Activated CD4-positive, CD25-positive, alpha-beta regulatory T cell (primary cell): Measurements from ENCODE around the gene TRMU.

ENCODE experiments used
- DNase-seq, 4 experiments: peaks; one replicate each; lab custom pipeline; 2025; lab: John Stamatoyannopoulos, UW

The TRMU gene

GRCh38 chr22:46369716-46370583 lies 34.4 kb downstream of the TRMU start:
- DNase-seq, result no peak

- no peak for DNase-seq
These were observed 35.2 kb downstream of the TRMU start for GRCh38 chr22:46370584-46371291.

DNA sequence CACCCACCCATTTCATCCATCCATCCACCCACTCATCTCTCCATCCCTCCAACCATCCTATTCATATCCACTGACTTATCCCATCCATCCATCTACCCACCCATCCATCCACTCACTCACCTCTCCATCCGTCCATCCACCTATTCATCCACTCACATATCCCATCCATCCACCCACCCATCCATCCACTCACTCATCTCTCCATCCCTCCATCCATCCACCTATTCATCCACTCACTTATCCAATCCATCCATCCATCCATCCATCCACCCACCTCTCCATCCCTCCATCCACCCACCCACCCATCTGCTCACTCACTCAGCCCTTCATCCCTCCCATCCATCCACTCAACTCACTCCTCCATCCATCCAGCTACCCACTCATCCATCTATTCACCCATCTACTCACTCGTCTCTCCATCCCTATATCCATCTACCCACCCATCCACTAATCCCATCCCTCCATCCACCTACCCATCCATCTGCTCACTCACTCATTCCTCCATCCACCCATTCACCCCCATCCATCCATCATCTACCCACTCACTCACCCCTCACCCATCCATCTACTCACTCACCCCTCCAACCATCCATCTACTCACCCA lies 36.2 kb downstream of the TRMU start:
- DNase-seq, result no peak

DNA sequence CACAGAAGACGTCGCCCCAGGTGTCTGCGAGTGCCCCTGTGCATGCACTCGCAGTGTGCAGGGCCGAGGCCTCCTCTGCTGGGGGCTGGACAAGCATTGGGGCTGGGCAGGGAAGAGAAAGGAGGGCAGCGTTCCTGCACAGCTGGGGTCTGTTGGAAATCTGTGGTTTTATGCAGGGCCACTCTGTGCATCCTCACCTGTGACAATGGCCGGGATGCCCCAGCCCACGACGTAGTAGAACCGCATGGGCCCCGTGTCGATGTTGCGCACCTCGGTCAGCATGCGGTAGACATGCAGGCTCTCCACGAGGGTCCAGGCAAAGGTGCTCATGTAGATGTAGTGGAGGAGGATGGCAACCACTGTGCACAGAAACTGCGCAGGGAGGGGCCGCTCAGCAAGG lies 37.2 kb downstream of the TRMU start:
- no peak for DNase-seq

DNA sequence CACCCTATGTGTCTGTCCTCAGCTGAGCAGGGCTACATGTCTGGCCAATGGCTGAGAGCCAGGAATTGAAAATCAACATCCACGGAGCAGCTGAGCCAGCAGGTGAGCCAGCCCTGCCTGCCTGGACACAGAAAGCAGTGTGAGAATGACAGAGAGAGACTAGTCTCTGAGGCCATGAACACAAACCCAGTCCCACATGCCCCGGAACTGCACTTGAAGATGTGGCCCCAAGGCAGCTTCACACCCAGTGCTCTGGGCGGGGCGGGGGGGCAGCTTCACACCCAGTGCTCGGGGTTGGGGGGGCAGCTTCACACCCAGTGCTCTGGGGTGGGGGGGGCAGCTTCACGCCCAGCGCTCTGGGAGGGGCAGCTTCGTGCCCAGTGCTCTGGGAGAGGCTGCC lies 37.6 kb downstream of the TRMU start:
- DNase-seq, result no peak

DNA sequence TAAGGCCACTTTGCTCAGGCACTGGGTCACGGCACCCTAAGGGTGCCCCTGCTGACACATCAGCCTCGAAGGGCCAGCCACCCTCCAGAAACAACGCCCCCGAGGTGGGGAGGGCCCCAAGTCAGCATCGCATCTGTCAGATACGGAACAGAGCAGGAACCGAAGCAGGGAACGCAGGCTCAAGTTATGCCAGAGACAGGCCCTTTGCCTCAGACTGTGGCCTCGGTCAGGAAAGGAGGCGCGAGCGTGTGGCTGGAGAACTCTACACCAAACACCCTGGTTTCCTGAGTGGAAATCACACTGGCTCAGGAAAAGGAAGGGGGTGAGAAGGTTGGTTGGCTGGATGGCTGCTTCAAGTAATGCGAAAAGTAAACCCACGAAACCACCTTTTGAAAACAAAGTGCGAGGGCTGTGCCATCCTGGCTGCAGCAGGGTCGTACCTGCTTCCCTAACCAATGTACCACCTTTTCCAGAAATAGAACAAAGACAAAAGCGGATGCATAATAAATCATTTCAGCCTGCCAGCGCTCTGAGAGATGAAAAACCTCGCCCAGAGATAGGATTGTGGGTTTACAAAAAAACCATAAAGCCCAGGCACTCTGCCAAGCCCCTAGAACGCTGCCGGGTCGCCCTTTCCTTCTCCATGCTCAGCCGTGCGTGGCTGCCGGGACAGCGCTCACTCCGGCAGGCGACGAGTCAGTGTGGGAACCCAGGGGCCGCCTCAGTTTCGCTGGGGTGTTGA lies 38.6 kb downstream of the TRMU start:
- DNase-seq, result no peak

DNA sequence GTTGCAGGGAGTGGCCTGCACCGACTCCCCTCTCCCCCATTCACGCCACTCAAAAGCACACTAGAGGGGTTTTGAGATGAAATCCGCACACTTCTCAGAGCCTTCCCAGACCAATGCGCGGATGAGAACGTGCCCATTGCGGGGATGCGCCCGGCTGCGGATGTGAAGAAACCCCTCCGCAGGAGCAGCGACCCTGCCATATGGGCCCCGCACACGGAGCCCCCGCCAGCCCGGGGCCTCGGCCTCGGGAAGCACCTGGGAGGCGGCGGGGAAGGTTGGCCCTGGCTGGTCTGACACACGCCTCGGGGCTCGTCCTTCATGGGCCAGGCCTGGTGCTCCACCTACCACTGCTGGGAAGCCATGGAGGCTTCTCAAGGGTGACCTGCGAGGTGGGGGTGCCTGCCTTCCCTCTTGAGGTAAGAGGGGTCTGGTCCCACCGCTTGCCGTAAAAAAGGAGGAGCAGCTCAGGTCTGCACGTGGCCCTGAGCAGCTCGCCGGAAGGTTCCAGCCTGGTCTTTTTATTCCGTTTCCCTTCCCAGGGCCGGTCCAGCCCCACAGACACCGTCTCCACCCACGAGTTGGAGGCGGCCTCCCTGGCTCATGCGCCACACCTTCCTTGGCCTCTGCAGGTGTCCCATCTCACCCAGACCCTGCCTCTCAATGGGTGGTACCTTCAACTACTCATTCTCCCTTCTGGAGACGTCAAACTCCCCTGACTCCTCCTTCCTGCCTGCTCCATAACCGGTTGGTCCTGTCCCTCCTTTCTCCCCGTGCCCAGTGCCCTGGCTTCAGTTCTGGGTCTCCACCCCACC lies 39.4 kb downstream of the TRMU start:
- DNase-seq, result no peak

DNA sequence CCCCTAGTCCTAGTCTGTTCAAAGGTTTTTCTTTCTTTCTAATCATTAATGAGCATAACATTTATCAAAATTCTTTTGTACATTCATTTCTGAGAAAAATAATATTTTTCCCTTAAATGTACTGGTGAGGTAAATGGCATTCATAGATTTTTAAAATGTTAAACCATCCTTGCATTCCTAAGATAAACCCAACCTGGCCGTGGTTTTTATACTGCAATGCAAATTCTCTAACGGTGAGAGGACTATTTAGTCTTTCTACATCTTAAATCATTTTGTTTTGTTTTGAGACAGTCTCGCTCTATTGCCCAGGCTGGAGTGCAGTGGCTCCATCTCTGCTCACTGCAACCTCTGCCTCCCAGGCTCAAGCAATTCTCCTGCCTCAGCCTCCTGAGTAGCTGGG lies 40.6 kb downstream of the TRMU start:
- DNase-seq, result no peak

- no peak for DNase-seq
These were observed 41.5 kb downstream of the TRMU start for GRCh38 chr22:46376908-46377524.

GRCh38 chr22:46377525-46378425 lies 42.3 kb downstream of the TRMU start:
- no peak for DNase-seq

GRCh38 chr22:46378426-46379065 lies 43.0 kb downstream of the TRMU start:
- no peak for DNase-seq

- no peak for DNase-seq
These were observed 43.8 kb downstream of the TRMU start for GRCh38 chr22:46379066-46379930.

- DNase-seq, result no peak
These were observed 44.6 kb downstream of the TRMU start for GRCh38 chr22:46380069-46380468.

DNA sequence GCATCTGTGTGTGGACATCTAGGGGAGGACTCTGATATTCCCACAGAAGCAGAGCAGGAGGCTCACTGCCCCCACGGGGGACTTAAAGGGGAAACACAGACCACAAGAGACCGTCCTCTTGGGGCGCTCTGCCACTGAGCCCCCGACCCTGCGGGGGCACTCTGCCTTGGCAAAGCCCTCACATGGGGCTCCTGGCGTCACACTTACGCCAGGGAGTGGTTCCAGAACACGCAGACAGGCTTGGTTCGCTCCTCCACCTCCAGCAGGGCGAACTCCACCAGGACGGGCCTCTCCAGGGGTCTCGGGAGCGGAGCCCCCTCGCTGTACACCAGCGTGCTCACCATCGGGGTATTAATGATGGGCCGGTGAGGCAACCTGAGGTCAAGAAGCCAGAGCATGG lies 45.1 kb downstream of the TRMU start:
- no peak for DNase-seq

DNA sequence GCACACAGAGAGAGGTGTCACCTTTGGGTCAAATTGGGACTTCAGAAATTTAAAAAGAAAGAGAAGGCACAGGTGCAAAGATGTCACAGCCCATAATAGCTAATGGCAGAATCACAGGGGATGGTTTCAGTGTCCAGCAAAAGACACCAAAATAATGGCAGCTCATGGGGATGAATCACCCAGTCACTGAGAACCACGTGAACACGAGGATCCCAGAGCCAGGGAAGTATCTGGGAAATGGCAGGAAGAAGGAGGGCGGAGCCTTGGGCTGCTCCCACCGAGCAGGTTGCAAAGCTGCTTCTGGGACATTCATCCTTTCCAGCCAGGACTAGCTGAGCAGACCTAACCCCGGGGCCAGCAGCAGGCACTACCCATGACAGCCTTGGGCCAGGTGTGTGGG lies 45.6 kb downstream of the TRMU start:
- DNase-seq, result no peak

- no peak for DNase-seq
These were observed 46.2 kb downstream of the TRMU start for GRCh38 chr22:46381731-46382130.

DNA sequence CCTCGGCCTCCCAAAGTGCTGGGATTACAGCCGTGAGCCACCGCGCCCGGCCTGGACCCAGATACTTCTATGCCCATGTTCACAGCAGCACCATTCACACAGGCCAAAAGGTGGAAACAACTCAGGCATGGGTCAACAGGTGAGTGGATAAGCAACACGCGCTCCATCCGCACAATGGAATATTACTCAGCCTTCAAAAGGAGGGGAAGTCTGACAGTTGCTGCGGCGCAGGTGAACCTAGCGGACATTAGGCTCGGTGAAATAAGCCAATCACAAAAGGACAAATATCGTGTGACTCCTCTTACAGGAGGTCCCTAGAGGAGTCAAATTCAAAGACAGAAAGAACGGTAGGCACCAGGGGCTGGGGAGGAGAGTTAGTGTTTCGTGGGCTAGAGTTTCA lies 47.0 kb downstream of the TRMU start:
- no peak for DNase-seq

- no peak for DNase-seq
These were observed 50.8 kb downstream of the TRMU start for GRCh38 chr22:46386312-46386711.

- DNase-seq, result no peak
These were observed 52.2 kb downstream of the TRMU start for GRCh38 chr22:46387748-46388147.
